ENCODE results near the gene BEGAIN.

BEGAIN gene

DNA sequence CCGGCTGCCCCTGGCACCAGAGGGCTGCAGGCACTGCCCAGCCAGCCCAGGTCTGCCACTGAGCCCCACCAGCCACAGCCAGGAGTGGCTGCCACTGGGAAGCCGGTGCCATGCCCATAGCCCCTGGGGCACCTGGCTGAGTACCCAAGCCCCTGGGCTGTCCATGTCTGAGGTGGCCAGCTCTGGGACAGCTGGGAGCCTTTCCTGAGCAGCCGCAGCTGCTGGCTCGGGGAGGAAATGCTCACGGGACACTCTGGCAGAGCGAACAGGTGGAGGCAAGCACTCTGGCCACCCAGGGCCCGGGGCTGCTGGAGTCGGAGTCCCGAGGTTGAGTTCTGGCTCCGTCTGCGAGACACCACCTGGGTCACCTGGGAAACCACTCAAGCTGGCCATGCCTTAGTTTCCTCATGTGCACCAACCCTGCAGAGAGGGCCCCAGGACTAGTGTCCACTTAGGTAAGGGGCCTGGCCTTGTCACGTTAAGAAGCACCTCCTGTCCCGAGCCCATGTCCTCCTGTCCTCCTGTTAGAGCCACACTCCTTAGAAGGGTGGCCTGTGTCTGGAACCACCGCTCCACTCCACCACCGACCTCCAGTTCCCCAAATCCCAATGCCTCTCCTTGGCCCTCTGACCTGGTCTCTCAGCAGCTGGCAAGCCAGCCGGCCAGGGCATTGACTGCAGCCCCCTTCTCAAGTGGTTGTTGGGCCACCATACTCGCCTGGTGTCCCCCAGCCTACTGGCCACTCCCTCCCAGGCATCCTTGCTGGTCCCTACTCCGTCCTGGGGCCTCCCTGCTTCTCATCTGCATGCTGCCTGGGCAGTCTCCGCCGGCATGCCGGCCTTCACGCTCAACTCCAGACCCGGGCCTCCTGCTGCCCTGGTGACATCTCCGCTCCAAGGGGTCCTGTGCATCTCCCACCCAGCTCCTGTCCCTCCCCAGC lies 45.3 kb downstream of the BEGAIN start:
- no peak overlapping the region for H3K4me3 ChIP-seq (ENCODE audit: low read depth in 1 of 2, low read length in 1 of 2)
- H3K27me3 ChIP-seq, result no peaks in the 10 kb centered on the region
- TF ChIP-seq, protein P1, sequence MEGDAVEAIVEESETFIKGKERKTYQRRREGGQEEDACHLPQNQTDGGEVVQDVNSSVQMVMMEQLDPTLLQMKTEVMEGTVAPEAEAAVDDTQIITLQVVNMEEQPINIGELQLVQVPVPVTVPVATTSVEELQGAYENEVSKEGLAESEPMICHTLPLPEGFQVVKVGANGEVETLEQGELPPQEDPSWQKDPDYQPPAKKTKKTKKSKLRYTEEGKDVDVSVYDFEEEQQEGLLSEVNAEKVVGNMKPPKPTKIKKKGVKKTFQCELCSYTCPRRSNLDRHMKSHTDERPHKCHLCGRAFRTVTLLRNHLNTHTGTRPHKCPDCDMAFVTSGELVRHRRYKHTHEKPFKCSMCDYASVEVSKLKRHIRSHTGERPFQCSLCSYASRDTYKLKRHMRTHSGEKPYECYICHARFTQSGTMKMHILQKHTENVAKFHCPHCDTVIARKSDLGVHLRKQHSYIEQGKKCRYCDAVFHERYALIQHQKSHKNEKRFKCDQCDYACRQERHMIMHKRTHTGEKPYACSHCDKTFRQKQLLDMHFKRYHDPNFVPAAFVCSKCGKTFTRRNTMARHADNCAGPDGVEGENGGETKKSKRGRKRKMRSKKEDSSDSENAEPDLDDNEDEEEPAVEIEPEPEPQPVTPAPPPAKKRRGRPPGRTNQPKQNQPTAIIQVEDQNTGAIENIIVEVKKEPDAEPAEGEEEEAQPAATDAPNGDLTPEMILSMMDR (IDR thresholded peaks at IDR 0.05), result no peak
- H3K4me1 ChIP-seq (ENCODE audit: control insufficient read depth in 1 of 2, insufficient read depth in 1 of 2, low read depth in 1 of 2, low read length in 1 of 2), result peaks cover 9 to 10% of the 10 kb centered on the region in 2 experiments
- peaks cover 80% of the 10 kb centered on the region for H3K36me3 ChIP-seq
- no peak overlapping the region for H3K27ac ChIP-seq
- H3K9me3 ChIP-seq, result no peaks in the 10 kb centered on the region

DNA sequence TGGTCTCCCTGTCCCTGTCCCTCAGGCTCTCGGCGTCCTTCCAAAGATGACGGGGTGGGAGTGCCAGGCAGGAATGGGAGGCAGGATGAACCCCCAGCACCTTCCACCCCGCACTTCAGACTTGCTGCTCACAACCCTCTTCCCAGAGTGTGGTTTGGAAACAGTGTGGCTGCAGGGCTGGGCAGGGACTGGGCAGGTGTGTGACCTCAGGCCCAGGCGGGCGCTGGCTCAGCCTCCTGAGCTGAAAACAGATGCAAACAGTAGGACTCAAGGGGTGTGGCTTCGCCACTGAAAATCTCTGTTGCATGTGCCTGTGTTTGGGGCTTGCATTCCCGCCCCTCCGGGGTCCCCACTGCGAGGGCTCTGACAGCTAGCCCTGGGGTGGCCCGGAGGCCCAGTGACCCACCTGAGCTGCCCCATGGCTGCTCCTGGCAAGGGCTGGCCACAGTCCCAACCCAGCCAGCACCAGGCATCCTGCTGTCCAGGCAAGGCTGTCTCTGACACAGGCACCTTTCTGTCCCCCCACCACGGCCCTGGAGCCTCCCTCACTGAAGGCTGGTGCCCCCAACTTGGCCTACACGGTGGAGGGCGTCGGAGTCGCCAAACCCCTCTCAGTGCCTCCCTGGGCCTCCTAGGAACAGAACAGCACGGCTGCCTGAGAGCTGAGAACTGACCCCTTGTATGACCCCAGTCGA lies 46.1 kb downstream of the BEGAIN start:
- H3K36me3 ChIP-seq, result peaks cover 84% of the 10 kb centered on the region
- H3K27ac ChIP-seq, result no peak overlapping the region
- H3K4me1 ChIP-seq (ENCODE audit: control insufficient read depth in 1 of 2, insufficient read depth in 1 of 2, low read depth in 1 of 2, low read length in 1 of 2), result peaks cover 3 to 5% of the 10 kb centered on the region in 2 experiments
- H3K27me3 ChIP-seq, result no peaks in the 10 kb centered on the region
- no peaks in the 10 kb centered on the region for H3K9me3 ChIP-seq
- TF ChIP-seq, protein P1 (IDR thresholded peaks at IDR 0.05), result no peak
- H3K4me3 ChIP-seq (ENCODE audit: low read depth in 1 of 2, low read length in 1 of 2), result no peak overlapping the region

DNA sequence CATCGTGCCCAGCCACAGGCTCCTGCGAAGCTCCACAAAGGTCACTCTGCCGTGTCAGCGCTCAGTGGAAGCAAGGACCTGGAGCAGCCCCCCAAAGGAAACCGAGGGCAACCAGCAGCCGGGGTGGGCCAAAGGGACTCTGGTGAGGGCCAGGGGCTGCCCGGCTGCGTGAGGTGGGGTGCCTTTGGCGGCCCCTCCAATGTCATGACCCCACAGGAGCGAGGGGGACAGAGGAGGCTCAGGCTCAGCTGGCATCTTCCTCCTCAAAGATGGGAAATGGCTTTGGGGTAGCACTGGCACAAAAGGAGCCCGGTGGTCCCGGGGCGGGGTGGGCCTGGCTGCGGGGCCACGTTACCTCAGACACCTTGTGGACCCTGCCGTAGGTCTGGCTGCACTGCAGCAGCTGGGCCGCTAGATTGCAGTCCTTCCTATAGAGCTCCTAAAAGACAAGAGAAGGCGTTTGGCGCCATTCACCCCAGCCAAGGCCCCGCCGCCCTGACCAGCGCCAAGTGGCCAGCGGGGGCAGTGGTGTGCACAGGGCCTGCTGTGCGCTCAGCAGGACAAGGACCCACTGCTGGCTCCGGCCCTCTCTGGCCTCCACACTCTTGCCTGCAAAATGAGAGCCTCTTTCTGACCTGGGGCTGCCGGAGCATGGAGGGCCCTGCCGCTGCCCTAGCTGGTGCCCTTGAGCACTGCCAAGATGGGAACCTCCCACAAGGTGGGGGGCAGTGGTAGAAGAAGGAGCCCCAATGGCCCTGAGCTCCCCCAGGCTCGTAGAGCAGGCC lies 46.9 kb downstream of the BEGAIN start:
- Histone ChIP-seq H3K4me3 (ENCODE audit: low read depth in 1 of 2, low read length in 1 of 2) (no peak overlapping the region), H3K9me3 (no peaks in the 10 kb centered on the region), H3K27me3 (no peaks in the 10 kb centered on the region), H3K27ac (no peak overlapping the region), H3K4me1 (ENCODE audit: control insufficient read depth in 1 of 2, insufficient read depth in 1 of 2, low read depth in 1 of 2, low read length in 1 of 2) (no peaks in the 10 kb centered on the region), H3K36me3 (peaks cover 84% of the 10 kb centered on the region)
- TF ChIP-seq, protein P1 (IDR thresholded peaks at IDR 0.05), result no peak

DNA sequence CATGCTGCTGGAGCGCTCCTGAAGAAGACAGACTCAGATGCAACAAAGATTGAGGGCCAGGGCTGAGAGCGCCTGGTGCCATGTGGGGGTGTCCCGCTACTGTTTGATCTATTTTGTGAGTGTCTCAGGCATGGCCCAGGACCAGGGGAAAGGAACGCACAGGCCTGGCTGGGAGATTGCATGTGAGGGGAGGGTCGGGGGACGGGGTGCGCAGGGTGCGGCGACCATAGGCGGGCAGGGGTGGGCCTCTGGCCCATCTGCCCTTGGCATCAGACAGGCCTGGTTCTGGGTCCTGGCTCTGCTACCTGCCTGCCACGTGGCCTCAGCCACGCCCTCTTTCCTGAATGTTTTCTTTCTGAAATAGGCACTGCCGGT lies 47.5 kb downstream of the BEGAIN start:
- no peak overlapping the region for H3K27ac ChIP-seq
- peaks cover 82% of the 10 kb centered on the region for H3K36me3 ChIP-seq
- no peaks in the 10 kb centered on the region for H3K27me3 ChIP-seq
- TF ChIP-seq, protein P1 (IDR thresholded peaks at IDR 0.05), result no peak
- no peaks in the 10 kb centered on the region for H3K9me3 ChIP-seq
- peaks cover under 1 to 3% of the 10 kb centered on the region in 2 experiments for H3K4me1 ChIP-seq (ENCODE audit: control insufficient read depth in 1 of 2, insufficient read depth in 1 of 2, low read depth in 1 of 2, low read length in 1 of 2)
- no peak overlapping the region for H3K4me3 ChIP-seq (ENCODE audit: low read depth in 1 of 2, low read length in 1 of 2)

DNA sequence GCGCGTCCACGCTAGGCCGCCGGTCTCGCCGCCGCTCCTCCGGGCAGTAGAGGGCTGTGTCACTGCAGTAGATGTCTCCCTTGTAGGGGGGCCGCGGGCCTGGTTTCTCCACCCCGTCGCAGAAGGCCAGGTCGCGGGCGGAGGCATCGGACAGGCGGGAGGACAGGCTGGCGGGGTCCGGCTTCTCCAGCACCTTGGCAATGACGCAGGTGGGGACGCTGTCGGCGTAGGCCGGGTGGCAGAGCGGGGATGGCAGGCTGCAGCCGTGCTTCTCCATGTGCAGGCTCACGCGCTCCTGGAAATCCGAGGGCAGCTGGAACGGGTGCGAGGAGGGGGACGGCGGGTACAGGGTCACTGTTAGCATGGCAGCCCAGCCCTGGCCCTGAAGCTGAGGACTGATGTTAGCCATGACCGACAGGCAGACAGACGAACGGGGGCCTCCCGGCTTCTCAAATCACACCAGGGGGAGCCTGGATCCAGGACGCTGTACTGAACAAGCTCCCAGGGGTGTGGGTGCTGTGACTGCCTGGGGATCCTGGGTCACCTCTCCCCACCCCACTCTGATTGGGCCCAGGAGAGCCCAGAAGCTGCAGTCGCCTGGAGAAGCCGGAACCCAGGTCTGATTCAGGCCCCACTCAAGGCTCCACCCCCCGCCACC lies 48.1 kb downstream of the BEGAIN start:
- H3K4me1 ChIP-seq (ENCODE audit: control insufficient read depth in 1 of 2, insufficient read depth in 1 of 2, low read depth in 1 of 2, low read length in 1 of 2), result peaks cover 7 to 9% of the 10 kb centered on the region in 2 experiments
- no peak overlapping the region for H3K27ac ChIP-seq
- TF ChIP-seq, protein P1 (IDR thresholded peaks at IDR 0.05), result no peak
- H3K27me3 ChIP-seq, result no peaks in the 10 kb centered on the region
- no peaks in the 10 kb centered on the region for H3K9me3 ChIP-seq
- peaks cover 76% of the 10 kb centered on the region for H3K36me3 ChIP-seq
- no peak overlapping the region for H3K4me3 ChIP-seq (ENCODE audit: low read depth in 1 of 2, low read length in 1 of 2)

Data from neutrophil (primary cell).